Osteoblast (primary cell): ENCODE results near the gene HNRNPC. TPM values are rescaled to one million over a fixed set of nuclear protein-coding genes. Genes with fewer than 3 reads are reported as not detected.

Experiments
- DNase-seq: peaks from one replicate; pipeline ENCODE4 v3.0.0; 2011; ENCODE audit warnings: low spot score, mixed read lengths; ENCODE audit not compliant: insufficient read length; ENCODE audit errors: missing footprints
- H2AFZ ChIP-seq: 2 replicates; pipeline ENCODE4 v1.6.0; 2011; ENCODE audit warnings: mild to moderate bottlenecking, low read length
- H3K27ac ChIP-seq: 2 replicates; pipeline ENCODE4 v1.5.1; 2011; ENCODE audit warnings: mild to moderate bottlenecking, low read depth, low read length, moderate library complexity
- H3K27me3 ChIP-seq: 2 replicates; pipeline ENCODE4 v1.6.0; 2012; ENCODE audit warnings: mild to moderate bottlenecking, control low read depth, inconsistent platforms, low read length, moderate library complexity; ENCODE audit not compliant: insufficient read depth
- H3K36me3 ChIP-seq: 2 replicates; pipeline ENCODE4 v1.5.1; 2011; ENCODE audit warnings: mild to moderate bottlenecking, low read length, control low read depth, moderate library complexity; ENCODE audit not compliant: insufficient read depth
- H3K4me1 ChIP-seq: 2 replicates; pipeline ENCODE4 v1.5.1; 2011; ENCODE audit warnings: mild to moderate bottlenecking, low read length, control low read depth, moderate library complexity; ENCODE audit not compliant: insufficient read depth
- H3K4me2 ChIP-seq: 2 replicates; pipeline ENCODE4 v1.6.0; 2011; ENCODE audit warnings: mild to moderate bottlenecking, low read length; ENCODE audit not compliant: insufficient read depth
- H3K4me3 ChIP-seq: fragments of 200-600 bp; sonication (generic); 3 replicates; pipeline ENCODE4 v1.5.1; 2012; ENCODE audit warnings: mild to moderate bottlenecking, low read length, inconsistent platforms; ENCODE audit not compliant: insufficient read depth
- H3K79me2 ChIP-seq: 2 replicates; pipeline ENCODE4 v1.6.0; 2012; ENCODE audit warnings: mild to moderate bottlenecking, low read length, control low read depth, inconsistent platforms; ENCODE audit not compliant: insufficient read depth
- H3K9me3 ChIP-seq: 2 replicates; pipeline ENCODE4 v1.5.1; 2011; ENCODE audit warnings: low read depth, low read length, control low read depth
- H4K20me1 ChIP-seq: 2 replicates; pipeline ENCODE4 v1.6.0; 2012; ENCODE audit warnings: mild to moderate bottlenecking, low read length, control low read depth; ENCODE audit not compliant: insufficient read depth
- total RNA-seq: library from RNA; depleted of rRNA; stranded (reverse); fragments of >200 nt; gene quantifications from 2 replicates; pipeline ENCODE4 v1.2.3, GENCODE V29; 2012
- TF ChIP-seq, protein P1 (sequence below): IDR thresholded peaks from 2 replicates; pipeline ENCODE4 v1.5.1; 2011; ENCODE audit warnings: mild to moderate bottlenecking, low read depth, low read length, moderate library complexity; ENCODE audit errors: extremely low read depth

HNRNPC gene
- total RNA-seq, 1 donor: 446 TPM

DNA sequence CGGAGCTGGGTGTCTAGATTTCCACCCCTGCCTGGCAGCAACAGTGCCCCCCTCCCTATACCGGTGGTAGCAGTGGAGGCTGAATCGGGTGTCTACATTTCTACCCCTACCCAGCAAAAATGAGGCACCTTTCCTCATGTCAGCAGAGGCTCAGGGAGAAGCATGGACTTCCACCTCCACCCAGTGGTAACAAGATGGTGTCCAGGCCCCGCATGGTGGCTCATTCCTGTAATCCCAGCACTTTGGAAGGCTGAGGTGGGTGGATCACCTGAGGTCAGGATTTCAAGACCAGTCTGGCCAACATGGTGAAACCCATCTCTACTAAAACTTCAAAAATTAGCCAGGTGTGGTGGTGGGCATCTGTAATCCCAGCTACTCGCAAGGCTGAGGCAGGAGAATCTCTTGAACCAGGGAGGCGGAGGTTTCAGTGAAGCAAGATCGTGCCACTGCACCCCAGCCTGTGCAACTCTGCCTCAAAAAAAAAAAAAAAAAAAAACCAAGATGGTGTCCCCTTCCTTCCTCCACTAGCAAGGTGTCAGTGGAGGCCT lies 77.9 kb downstream of the HNRNPC start:
- no peak overlapping the region for H3K27ac ChIP-seq

DNA sequence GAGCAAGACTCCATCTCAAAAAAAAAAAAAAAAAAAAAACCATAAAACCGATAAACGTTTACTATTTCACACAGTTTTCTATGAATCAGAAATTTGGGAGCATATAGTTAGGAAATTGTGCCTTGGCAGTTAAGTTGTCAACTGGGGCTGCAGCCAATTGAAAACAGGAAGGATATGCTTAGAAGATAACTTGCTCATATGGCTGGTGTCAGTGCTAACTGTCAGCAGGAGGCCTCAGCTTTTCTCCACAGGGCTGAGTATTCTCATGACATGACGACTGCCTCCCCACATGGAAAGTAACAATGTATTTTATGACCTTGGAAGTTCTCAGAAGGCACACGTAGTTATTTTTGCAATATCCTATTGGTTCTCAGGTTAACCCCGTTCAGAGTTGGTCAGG lies 83.8 kb downstream of the HNRNPC start:
- TF ChIP-seq, protein P1, sequence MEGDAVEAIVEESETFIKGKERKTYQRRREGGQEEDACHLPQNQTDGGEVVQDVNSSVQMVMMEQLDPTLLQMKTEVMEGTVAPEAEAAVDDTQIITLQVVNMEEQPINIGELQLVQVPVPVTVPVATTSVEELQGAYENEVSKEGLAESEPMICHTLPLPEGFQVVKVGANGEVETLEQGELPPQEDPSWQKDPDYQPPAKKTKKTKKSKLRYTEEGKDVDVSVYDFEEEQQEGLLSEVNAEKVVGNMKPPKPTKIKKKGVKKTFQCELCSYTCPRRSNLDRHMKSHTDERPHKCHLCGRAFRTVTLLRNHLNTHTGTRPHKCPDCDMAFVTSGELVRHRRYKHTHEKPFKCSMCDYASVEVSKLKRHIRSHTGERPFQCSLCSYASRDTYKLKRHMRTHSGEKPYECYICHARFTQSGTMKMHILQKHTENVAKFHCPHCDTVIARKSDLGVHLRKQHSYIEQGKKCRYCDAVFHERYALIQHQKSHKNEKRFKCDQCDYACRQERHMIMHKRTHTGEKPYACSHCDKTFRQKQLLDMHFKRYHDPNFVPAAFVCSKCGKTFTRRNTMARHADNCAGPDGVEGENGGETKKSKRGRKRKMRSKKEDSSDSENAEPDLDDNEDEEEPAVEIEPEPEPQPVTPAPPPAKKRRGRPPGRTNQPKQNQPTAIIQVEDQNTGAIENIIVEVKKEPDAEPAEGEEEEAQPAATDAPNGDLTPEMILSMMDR: no peak
- H3K4me2 ChIP-seq: no peak overlapping the region
- DNase-seq: no peak
- no peaks in the 10 kb centered on the region for H3K9me3 ChIP-seq
- no peak overlapping the region for H2AFZ ChIP-seq
- no peaks in the 10 kb centered on the region for H3K36me3 ChIP-seq
- no peaks in the 10 kb centered on the region for H3K27me3 ChIP-seq
- H3K27ac ChIP-seq: no peak overlapping the region
- H4K20me1 ChIP-seq: no peaks in the 10 kb centered on the region
- H3K4me3 ChIP-seq: no peak overlapping the region
- no peaks in the 10 kb centered on the region for H3K79me2 ChIP-seq
- H3K4me1 ChIP-seq: no peaks in the 10 kb centered on the region

More for the DNA sequence above, 77.9 kb downstream of the HNRNPC start:
- Histone ChIP-seq H3K4me1 (no peaks in the 10 kb centered on the region), H2AFZ (peak overlapping the region; percentile 95), H4K20me1 (no peaks in the 10 kb centered on the region), H3K4me2 (peak overlapping the region; percentile 76), H3K9me3 (no peaks in the 10 kb centered on the region), H3K27me3 (no peaks in the 10 kb centered on the region), H3K4me3 (no peak overlapping the region), H3K36me3 (no peaks in the 10 kb centered on the region), H3K79me2 (no peaks in the 10 kb centered on the region)
- no peak for DNase-seq
- TF ChIP-seq, protein P1: no peak

DNA sequence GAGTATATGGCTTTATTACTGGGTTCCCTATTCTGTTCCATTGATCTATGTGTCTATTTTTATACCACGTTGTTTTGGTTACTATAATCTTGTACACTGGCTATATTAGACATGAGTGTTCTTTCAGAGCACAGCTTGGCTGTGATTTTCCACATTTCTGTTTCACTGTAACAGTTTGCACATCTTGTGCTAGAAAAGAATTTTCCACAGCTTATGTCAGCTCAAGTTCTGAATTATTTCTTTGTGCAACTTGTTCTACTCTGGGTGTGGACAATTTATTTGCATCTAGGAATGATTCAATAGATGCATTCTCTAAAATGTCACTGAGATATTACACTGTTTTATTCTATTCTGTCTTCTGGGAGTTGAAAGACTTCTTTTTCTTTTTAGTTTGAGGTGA lies 85.0 kb downstream of the HNRNPC start:
- Histone ChIP-seq H3K27ac (no peak overlapping the region), H2AFZ (no peak overlapping the region), H3K4me1 (no peaks in the 10 kb centered on the region), H3K36me3 (no peaks in the 10 kb centered on the region), H4K20me1 (no peaks in the 10 kb centered on the region), H3K4me3 (no peak overlapping the region), H3K79me2 (no peaks in the 10 kb centered on the region), H3K4me2 (no peak overlapping the region), H3K9me3 (no peaks in the 10 kb centered on the region), H3K27me3 (no peaks in the 10 kb centered on the region)
- peak; percentile 36 for DNase-seq
- TF ChIP-seq, protein P1: no peak

GRCh38 chr14:21182166-21182565 lies 87.1 kb downstream of the HNRNPC start:
- no peak overlapping the region for H3K4me3 ChIP-seq
- no peak for DNase-seq
- H3K79me2 ChIP-seq: no peaks in the 10 kb centered on the region
- no peaks in the 10 kb centered on the region for H3K36me3 ChIP-seq
- TF ChIP-seq, protein P1: no peak
- H3K4me2 ChIP-seq: no peak overlapping the region
- H3K4me1 ChIP-seq: no peaks in the 10 kb centered on the region
- no peak overlapping the region for H3K27ac ChIP-seq
- H3K27me3 ChIP-seq: no peaks in the 10 kb centered on the region
- no peaks in the 10 kb centered on the region for H4K20me1 ChIP-seq
- H3K9me3 ChIP-seq: no peaks in the 10 kb centered on the region
- H2AFZ ChIP-seq: no peak overlapping the region
